Limb (tissue), 2 donors: ENCODE results near the gene POLR2F.

Experiments
- DNase-seq, 2 donors: peaks; one replicate each; pipeline ENCODE4 v3.0.0-alpha.2; 2016; ENCODE audit errors: extremely low spot score in 2 of 2

Gene POLR2F

GRCh38 chr22:37953437-37954179 lies at the start of gene POLR2F, which contains the start of gene C22orf23:
Gene POLR2F (plus strand): TSS chr22:37953699. CDS start chr22:37953788, 89 bp downstream.
Gene C22orf23 (minus strand): TSS chr22:37953601. CDS start chr22:37953149, 452 bp downstream.
- DNase-seq, result peak; percentile 96 to 97

- no peak for DNase-seq
Measured at GRCh38 chr22:37904572-37905533, 48.6 kb upstream of the POLR2F start.

GRCh38 chr22:37905534-37906363 lies 47.8 kb upstream of the POLR2F start, which contains the start of gene MICALL1:
Gene MICALL1 (plus strand): TSS chr22:37906297. CDS start chr22:37906423, 126 bp downstream.
- DNase-seq, result peak; percentile 39 to 78

GRCh38 chr22:37906364-37907008 lies 47.0 kb upstream of the POLR2F start:
- DNase-seq, result peak in 1 of 2 donors; percentile 51

GRCh38 chr22:37907036-37907954 lies 46.2 kb upstream of the POLR2F start:
- no peak for DNase-seq

- DNase-seq, result no peak
Measured at GRCh38 chr22:37909766-37910165, 43.7 kb upstream of the POLR2F start.

- DNase-seq, result peak in 1 of 2 donors; percentile 51
Measured at GRCh38 chr22:37910890-37911672, 42.4 kb upstream of the POLR2F start.

- DNase-seq, result no peak
Measured at GRCh38 chr22:37911697-37912096, 41.8 kb upstream of the POLR2F start.

- DNase-seq, result no peak
Measured at GRCh38 chr22:37912171-37912570, 41.3 kb upstream of the POLR2F start.

GRCh38 chr22:37913233-37913721 lies 40.2 kb upstream of the POLR2F start:
- no peak for DNase-seq

GRCh38 chr22:37916311-37916710 lies 37.2 kb upstream of the POLR2F start:
- DNase-seq, result no peak

- no peak for DNase-seq
Measured at GRCh38 chr22:37917874-37918548, 35.5 kb upstream of the POLR2F start.

GRCh38 chr22:37918580-37919270 lies 34.8 kb upstream of the POLR2F start:
- DNase-seq, result no peak

- DNase-seq, result no peak
Measured at GRCh38 chr22:37920126-37920525, 33.4 kb upstream of the POLR2F start.

- DNase-seq, result no peak
Measured at GRCh38 chr22:37922191-37922590, 31.3 kb upstream of the POLR2F start.

GRCh38 chr22:37923927-37924326 lies 29.6 kb upstream of the POLR2F start:
- no peak for DNase-seq

GRCh38 chr22:37924386-37925065 lies 29.0 kb upstream of the POLR2F start:
- DNase-seq, result no peak
